Measurements from ENCODE around the gene DSC1. TPM values are rescaled to one million over a fixed set of nuclear protein-coding genes. Genes with fewer than 3 reads are reported as not detected.

Gene DSC1
- total and polyA plus RNA-seq, 2 of the 8 experiments (the other 6 are each of a cell fraction or from before 2014, with no cell fraction given), result 0.02 TPM; not detected in 1

DNA sequence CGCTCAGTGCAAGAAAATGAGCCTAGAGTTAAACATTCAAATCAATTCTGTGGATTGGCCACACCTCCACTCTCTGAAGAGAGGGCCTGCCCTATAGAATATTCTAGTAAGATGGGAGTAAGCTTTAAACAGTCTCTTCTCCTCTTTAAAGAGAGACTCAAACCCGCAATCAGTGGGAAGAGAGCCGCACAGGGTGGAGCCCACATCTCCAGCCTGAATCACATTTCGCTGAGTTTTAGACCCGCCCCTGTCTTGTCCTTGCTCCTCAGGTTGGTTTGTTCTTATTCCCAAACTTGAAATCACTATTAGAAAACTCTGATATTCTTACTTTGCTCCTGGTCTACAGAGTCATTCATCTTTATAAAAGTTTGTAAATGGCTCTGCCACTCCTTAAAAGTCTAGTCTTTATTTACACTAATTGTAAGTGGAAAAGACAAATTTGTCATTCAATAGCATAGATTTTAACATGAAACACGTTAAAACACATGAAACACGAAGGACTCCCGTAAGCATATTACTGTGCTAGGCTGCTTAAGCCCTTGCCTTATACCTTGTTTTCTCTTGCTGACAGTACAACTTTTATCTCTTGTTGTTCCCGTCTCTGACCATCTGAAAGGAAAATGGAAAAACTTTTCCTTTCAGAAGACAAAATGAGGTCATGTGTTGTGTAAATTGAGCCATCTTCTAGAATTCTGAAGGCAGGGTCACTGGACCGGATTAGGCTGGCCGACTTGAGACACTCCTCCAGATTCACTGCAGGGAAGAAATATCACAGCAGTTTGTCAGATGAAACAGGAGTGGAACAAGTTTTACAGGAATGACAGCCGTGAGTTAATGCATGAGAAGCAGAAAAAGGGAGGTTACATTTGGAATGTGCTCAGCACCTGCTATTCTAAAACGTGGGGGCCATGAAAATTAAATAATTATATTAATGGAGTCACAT, 5.6 kb downstream of the DSC1 start:
- no peak overlapping the region for H4K8ac ChIP-seq (ENCODE audit: extremely low read depth, insufficient read depth, low read length)
- no peak for FAIRE-seq
- H3K4me2 ChIP-seq (ENCODE audit: insufficient read depth in 1 of 2, low read depth in 2 of 2, low read length in 2 of 2), result no peak overlapping the region
- 83% methylated on average over 13 of the region's 13 CpGs; no CpG with 5 or more reads in 1 of the 2 experiments for WGBS, 2 experiments (ENCODE audit: extremely low coverage in 1 of 2, insufficient coverage in 1 of 2, insufficient read length in 1 of 2, insufficient replicate concordance in 2 of 2, low coverage in 1 of 2, low lambda C conversion rate in 2 of 2, missing lambda C conversion rate in 1 of 2)
- ChIA-PET POLR2A (ENCODE audit: partially characterized antibody) (no interaction called here), CTCF (ENCODE audit: partially characterized antibody) (no interaction called here)
- H4K5ac ChIP-seq (ENCODE audit: insufficient read length, low read depth, low read length), result no peak overlapping the region
- H3K23ac ChIP-seq (ENCODE audit: insufficient read length), result no peak overlapping the region
- H2BK20ac ChIP-seq (ENCODE audit: low read length), result no peak overlapping the region
- no peak overlapping the region for H3K56ac ChIP-seq (replicated peaks; ENCODE audit: insufficient read length, low read depth, low read length)
- H3K79me1 ChIP-seq (ENCODE audit: low read depth, low read length), result no peaks in the 10 kb centered on the region
- H2BK12ac ChIP-seq (ENCODE audit: low read depth, low read length), result no peak overlapping the region
- no peak overlapping the region for H3K14ac ChIP-seq (ENCODE audit: insufficient read length)
- H2AK5ac ChIP-seq (ENCODE audit: low read depth, low read length), result no peak overlapping the region; the same call in 1 of the 2 replicates
- no peak overlapping the region for H3K4ac ChIP-seq (replicated peaks; ENCODE audit: insufficient read length, low read depth, low read length)
- H3K9ac ChIP-seq (replicated peaks in 1 of 4; ENCODE audit: extremely low read depth in 1 of 4, low read depth in 3 of 4, low read length in 3 of 4), result no peak overlapping the region
- H3K27me3 ChIP-seq (replicated peaks in 1 of 4; ENCODE audit: control insufficient read depth in 3 of 4, extremely low read depth in 1 of 4, insufficient read depth in 3 of 4, low read length in 3 of 4), result no peaks in the 10 kb centered on the region
- no peak overlapping the region for H3K18ac ChIP-seq (ENCODE audit: extremely low read depth, low read length)
- no peak overlapping the region for H3K27ac ChIP-seq (ENCODE audit: low read depth, low read length)
- H2BK15ac ChIP-seq (ENCODE audit: low read length), result no peak overlapping the region
- no peaks in the 10 kb centered on the region for H3K79me2 ChIP-seq (ENCODE audit: control insufficient read depth in 1 of 2, insufficient read depth in 2 of 2, low read length in 2 of 2)
- no peak overlapping the region for H2BK5ac ChIP-seq (ENCODE audit: low read depth, low read length)
- H2BK120ac ChIP-seq (replicated peaks; ENCODE audit: low read depth, low read length), result no peak overlapping the region
- no peaks in the 10 kb centered on the region for H3K36me3 ChIP-seq (ENCODE audit: control insufficient read depth in 2 of 4, insufficient read depth in 4 of 4, low read length in 3 of 4)
- DNase-seq (ENCODE audit: low read depth in 1 of 2, low spot score in 2 of 2), result no peak
- H3K23me2 ChIP-seq (ENCODE audit: low read depth, low read length), result no peaks in the 10 kb centered on the region
- no peak overlapping the region for H3K4me3 ChIP-seq (ENCODE audit: extremely low read depth in 1 of 4, insufficient read depth in 2 of 4, low read depth in 3 of 4, low read length in 4 of 4)
- peak overlapping the region; percentile 28; the same call in 1 of the 2 replicates for H2AFZ ChIP-seq (ENCODE audit: low read length)
- peaks cover 0 to 5% (median 0%) of the 10 kb centered on the region in 4 experiments; a peak in 1 of 7 replicates for H3K4me1 ChIP-seq (replicated peaks in 1 of 4; ENCODE audit: control insufficient read depth in 3 of 4, insufficient read depth in 4 of 4, low read length in 3 of 4)
- H4K20me1 ChIP-seq (replicated peaks in 1 of 2; ENCODE audit: control insufficient read depth in 1 of 2, insufficient read depth in 2 of 2, low read length in 2 of 2), result no peaks in the 10 kb centered on the region
- no peak overlapping the region for H4K91ac ChIP-seq (replicated peaks; ENCODE audit: insufficient read length, low read length)
- no peaks in the 10 kb centered on the region for H3K9me3 ChIP-seq (ENCODE audit: insufficient read depth in 2 of 2, low read depth in 1 of 2, low read length in 1 of 2)
- TF ChIP-seq KDM4A (IDR thresholded peaks at IDR 0.05; ENCODE audit: low read depth, low read length, severe bottlenecking) (no peak), CREB1 (IDR thresholded peaks at IDR 0.05) (no peak), CTBP2 (IDR thresholded peaks at IDR 0.05; ENCODE audit: borderline replicate concordance, insufficient read depth, insufficient read length, low read length) (no peak), KDM5A (IDR thresholded peaks at IDR 0.05; ENCODE audit: low read length) (no peak), NANOG (IDR thresholded peaks at IDR 0.05; ENCODE audit: insufficient read depth, low read depth, low read length, poor library complexity, severe bottlenecking) (no peak), ZNF274 (IDR thresholded peaks at IDR 0.05; ENCODE audit: borderline replicate concordance, extremely low read depth, low read length) (no peak), CBX5 (IDR thresholded peaks at IDR 0.05; ENCODE audit: low read depth, low read length) (no peak), EGR1 (IDR thresholded peaks at IDR 0.05; ENCODE audit: borderline replicate concordance, low read depth, low read length) (no peak), CHD1 (IDR thresholded peaks at IDR 0.05; ENCODE audit: low read depth, low read length) (no peak)
- TF ChIP-seq, protein P1, sequence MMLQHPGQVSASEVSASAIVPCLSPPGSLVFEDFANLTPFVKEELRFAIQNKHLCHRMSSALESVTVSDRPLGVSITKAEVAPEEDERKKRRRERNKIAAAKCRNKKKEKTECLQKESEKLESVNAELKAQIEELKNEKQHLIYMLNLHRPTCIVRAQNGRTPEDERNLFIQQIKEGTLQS (IDR thresholded peaks at IDR 0.05; ENCODE audit: insufficient read depth, low read depth, low read length), result no peak
- TF ChIP-seq, protein P2, sequence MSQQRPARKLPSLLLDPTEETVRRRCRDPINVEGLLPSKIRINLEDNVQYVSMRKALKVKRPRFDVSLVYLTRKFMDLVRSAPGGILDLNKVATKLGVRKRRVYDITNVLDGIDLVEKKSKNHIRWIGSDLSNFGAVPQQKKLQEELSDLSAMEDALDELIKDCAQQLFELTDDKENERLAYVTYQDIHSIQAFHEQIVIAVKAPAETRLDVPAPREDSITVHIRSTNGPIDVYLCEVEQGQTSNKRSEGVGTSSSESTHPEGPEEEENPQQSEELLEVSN (IDR thresholded peaks at IDR 0.05), result no peak
